A375 (cell line): ENCODE data around the gene OR6X1. TPM values are rescaled to one million over a fixed set of nuclear protein-coding genes. Genes with fewer than 3 reads are reported as not detected.

Experiments
- small RNA-seq: library from RNA; depleted of rRNA; stranded (forward); fragments of <200 nt; gene quantifications from one replicate; pipeline ENCODE3, GENCODE V24; 2014
- total RNA-seq: library from RNA; depleted of rRNA; stranded (reverse); fragments of >200 nt; shearing (Covaris generic); gene quantifications from 2 replicates; pipeline ENCODE4 v1.2.3, GENCODE V29; 2014; rRNA removed

The OR6X1 gene, protein sequence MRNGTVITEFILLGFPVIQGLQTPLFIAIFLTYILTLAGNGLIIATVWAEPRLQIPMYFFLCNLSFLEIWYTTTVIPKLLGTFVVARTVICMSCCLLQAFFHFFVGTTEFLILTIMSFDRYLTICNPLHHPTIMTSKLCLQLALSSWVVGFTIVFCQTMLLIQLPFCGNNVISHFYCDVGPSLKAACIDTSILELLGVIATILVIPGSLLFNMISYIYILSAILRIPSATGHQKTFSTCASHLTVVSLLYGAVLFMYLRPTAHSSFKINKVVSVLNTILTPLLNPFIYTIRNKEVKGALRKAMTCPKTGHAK
- not detected in 2 replicates for total RNA-seq

DNA sequence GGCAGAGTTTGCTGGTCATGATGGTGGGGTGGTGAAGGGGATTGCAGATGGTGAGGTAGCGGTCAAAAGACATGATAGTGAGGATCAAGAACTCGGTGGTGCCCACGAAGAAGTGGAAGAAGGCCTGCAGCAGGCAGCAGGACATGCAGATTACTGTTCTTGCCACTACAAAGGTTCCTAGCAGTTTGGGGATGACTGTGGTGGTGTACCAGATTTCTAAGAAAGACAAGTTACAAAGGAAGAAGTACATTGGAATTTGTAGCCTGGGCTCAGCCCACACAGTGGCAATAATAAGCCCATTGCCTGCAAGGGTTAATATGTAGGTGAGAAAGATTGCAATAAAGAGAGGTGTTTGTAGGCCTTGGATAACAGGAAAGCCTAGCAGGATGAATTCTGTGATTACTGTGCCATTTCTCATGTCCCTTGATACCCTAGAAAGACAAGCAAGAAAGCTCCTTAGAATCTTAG, at the start of gene OR6X1:
TSS of gene OR6X1 (minus strand) at position 418 of the 468 bp plus-strand sequence. CDS start at position 418, 0 bp downstream.

DNA sequence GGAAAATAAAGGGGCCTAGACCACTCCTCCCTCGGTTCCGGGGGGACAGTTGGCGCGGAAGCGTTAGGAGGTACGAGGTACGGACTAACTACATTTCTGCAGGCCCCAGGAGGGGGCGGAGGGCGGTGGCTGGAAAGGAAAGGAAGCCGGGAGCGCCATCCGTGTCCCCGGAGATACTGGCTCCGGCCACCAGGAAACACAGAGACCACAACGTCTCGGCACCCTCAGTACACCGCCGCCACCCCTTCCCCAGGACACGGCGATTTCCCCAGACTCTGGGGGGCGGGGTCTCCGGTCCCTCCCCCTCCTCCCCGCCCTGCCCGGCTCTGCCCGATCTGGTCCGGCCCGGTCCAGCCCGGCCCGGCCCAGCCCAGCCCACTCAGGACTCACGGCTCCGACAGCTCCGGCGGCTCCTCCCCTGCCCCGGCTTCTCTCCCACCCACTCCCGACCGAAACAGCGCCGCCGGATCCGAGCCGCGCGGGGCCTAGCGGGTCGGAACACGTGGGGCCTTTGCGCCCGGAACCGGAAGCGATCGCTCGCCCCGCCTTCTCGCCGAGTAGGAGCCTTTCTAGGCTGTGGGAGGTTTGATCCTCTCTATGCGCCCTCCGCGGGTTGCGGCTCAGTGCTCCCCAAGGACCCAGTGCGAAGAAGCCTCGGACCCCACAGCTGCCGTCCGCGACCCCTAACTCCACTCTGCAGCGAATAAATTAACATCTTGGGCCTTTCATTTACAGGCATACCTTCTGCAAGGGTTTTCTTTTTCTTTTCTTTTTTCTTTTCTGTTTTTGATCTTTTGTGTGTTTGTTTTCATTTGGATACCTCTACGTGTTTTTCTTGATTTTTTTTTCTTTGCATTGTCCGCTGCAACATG, 12.9 kb downstream of the OR6X1 start, which contains the start of gene ZNF202:
TSS of gene ZNF202 (minus strand) at position 502 of the 872 bp plus-strand sequence. CDS start 10,772 bp downstream, outside the sequence.

Small RNAs within 50 kb of the gene (small RNA-seq; reads per million reads assigned to genes)
- not detected for gene RNU1-21P

Other genes with a start within 250 kb of the OR6X1 start
- gene SCN3B, start 99.9 kb downstream of the OR6X1 start, total RNA-seq: not detected in 2 replicates
- gene ZNF202, start 12.9 kb downstream of the OR6X1 start, total RNA-seq: 11.1 and 14.3 TPM in 2 replicates
- gene OR6M1, start 51.8 kb upstream of the OR6X1 start, total RNA-seq: not detected in 2 replicates
- not detected in 2 replicates for gene TMEM225, start 131.2 kb upstream of the OR6X1 start, total RNA-seq
- not detected in 2 replicates for gene OR8D4, start 147.6 kb upstream of the OR6X1 start, total RNA-seq
- not detected in 2 replicates for gene OR4D5, start 185.1 kb upstream of the OR6X1 start, total RNA-seq
- gene OR6T1, start 189.3 kb upstream of the OR6X1 start, total RNA-seq: 0.21 TPM in 1 of 2 replicates, not detected in the other
- gene OR10S1, start 223.3 kb upstream of the OR6X1 start, total RNA-seq: not detected in 2 replicates
- gene OR10G6, start 240.6 kb upstream of the OR6X1 start, total RNA-seq: not detected in 2 replicates